Adipose tissue (tissue), 3 donors: Measurements from ENCODE around the gene EMP1. TPM values are rescaled to one million over a fixed set of nuclear protein-coding genes. Genes with fewer than 3 reads are reported as not detected.
"Not testable (repeated sequence)": the region's sequence is repeated elsewhere in the genome, so short reads cannot be mapped to it uniquely, and the experiment has no call there.

Experiments
- H3K27ac ChIP-seq: one replicate; pipeline ENCODE4 v1.5.1; 2013; ENCODE audit warnings: low read depth, low read length
- WGBS, 3 donors: extraction: QIAGEN DNeasy Blood & Tissue Kit; methylation state at CpG; one replicate each; pipeline ENCODE4 v1.1.7; 2013; 5-methylcytosine and 5-hydroxymethylcytosine counted together
- polyA plus RNA-seq, 3 donors: library from polyadenylated mRNA; stranded (reverse); fragments of 200-250 nt; gene quantifications; one replicate each; pipeline ENCODE4 v1.2.3, GENCODE V29; 2013
- donor health status: healthy with polysubstance abuse.
- donor health status: Bipolar disorder and iron deficiency.
- donor health status: healthy.

The EMP1 gene
- polyA plus RNA-seq, 3 donors, result 29.2 to 782 (median 83.5) TPM

DNA sequence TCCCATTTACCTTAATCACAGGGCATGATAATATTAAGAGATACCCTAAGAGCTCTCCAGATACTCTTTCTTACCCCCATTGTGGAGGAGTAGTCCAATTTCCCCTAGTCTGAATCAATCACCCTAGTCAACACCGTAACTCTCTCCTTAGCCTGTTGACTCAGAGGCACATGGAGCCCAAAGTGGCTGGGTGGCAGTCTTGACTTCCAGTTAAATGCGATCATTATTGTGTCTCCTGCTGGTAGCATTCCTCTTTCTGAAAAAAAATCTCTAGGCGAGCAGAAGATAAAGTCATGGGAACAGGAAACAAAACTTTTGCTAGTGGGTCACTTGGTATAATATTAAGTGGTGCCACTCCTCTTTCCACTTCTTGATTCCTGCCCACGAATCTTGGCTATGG lies 46.4 kb downstream of the EMP1 start:
- 78 to 89% (median 87%) methylated on average over 4 of the region's 4 CpGs for WGBS, 3 donors
- no peak overlapping the region for H3K27ac ChIP-seq

GRCh38 chr12:13243516-13244070 lies 47.1 kb downstream of the EMP1 start:
- no peak overlapping the region for H3K27ac ChIP-seq
- WGBS, 3 donors, result 39 to 67% (median 64%) methylated on average over 1 of the region's 1 CpG

DNA sequence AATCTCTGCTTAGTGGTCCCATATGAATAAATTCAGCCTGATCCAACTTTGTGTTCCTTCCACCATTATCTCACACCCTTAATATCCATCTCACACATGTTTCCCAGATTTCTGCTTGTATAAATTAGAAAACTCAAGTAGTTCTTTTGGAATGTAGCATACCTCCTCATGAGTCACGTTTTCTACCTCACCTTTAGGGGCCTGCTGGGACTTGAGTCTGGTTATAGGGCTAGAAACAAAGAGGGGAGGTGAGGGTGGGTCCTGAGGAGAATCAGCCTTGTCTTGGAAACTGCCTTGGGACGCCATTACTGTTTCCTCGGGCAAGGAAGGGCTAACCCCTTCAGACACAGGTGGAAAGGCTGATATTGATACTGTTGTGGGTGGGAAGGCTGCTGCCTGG lies 51.1 kb downstream of the EMP1 start:
- 78 to 90% (median 86%) methylated on average over 3 of the region's 3 CpGs for WGBS, 3 donors

GRCh38 chr12:13248964-13249363 lies 52.4 kb downstream of the EMP1 start:
- no peak overlapping the region for H3K27ac ChIP-seq
- 79 to 89% (median 88%) methylated on average over 1 of the region's 1 CpG for WGBS, 3 donors

More for the DNA sequence above, 51.1 kb downstream of the EMP1 start:
- no peak overlapping the region for H3K27ac ChIP-seq

GRCh38 chr12:13250416-13250815 lies 53.9 kb downstream of the EMP1 start:
- WGBS, 3 donors, result 75 to 96% (median 94%) methylated on average over 1 of the region's 1 CpG
- no peak overlapping the region for H3K27ac ChIP-seq

DNA sequence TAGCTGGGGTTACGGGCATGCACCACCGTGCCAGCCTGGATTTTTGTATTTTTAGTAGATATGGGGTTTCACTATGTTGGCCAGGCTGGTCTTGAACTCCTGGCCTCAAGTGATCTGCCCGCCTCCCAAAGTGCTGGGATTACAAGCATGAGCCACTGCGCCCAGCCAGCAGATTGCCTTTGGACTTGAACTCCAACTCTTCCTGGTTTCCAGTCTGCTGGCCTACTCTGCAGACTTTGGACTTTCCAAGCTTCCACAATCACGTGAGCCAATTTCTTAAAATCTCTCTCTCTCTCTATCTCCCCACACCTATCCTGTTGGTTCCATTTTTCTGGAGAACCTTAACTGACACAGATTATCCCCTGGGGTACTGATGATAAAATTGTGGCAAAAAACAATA lies 55.0 kb downstream of the EMP1 start:
- 87 to 93% (median 92%) methylated on average over 5 of the region's 5 CpGs for WGBS, 3 donors

GRCh38 chr12:13252024-13252423 lies 55.5 kb downstream of the EMP1 start:
- no peak overlapping the region for H3K27ac ChIP-seq

More for the DNA sequence above, 55.0 kb downstream of the EMP1 start:
- H3K27ac ChIP-seq, result no peak overlapping the region

GRCh38 chr12:13252616-13253015 lies 56.1 kb downstream of the EMP1 start:
- H3K27ac ChIP-seq, result no peak overlapping the region
- WGBS, 3 donors, result 95 to 97% (median 95%) methylated on average over 3 of the region's 3 CpGs

DNA sequence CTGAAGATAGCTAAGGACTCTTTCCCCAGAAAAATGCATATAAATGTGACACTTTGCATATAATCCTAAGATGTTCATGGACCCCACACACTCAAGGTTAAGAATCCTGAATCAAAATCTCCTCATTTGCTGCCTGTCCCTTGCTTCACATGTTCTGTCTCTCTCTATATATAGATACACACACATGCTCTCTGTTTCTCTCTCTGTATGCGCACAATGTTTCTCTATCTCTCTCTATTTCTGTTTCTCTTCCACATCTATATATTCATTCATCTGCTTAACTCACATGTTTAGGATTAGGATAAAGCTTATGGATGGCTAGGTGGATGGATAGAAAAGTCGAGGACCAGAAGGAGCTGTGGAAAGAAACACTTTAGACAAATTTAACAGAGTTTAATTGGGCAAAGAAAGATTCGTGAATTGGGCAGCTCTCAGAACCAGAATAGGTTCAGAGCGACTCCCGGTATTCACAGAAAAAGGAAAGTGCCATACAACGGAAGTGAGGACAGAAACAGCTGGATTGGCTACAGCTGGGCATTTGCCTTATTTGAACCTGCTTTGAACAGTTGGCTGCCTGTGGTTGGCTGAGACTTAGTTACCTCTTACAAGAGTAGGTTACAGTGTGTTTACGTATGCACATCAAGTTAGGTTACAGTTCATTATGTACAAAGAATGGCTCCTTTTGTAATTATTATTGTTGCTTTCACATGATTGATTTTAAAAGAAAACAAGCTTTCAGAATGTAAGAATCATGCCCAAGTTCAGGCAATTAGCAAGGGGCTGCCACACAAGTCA lies 57.6 kb downstream of the EMP1 start:
- 81 to 91% (median 84%) methylated on average over 7 of the region's 7 CpGs for WGBS, 3 donors
- H3K27ac ChIP-seq, result no peak overlapping the region

DNA sequence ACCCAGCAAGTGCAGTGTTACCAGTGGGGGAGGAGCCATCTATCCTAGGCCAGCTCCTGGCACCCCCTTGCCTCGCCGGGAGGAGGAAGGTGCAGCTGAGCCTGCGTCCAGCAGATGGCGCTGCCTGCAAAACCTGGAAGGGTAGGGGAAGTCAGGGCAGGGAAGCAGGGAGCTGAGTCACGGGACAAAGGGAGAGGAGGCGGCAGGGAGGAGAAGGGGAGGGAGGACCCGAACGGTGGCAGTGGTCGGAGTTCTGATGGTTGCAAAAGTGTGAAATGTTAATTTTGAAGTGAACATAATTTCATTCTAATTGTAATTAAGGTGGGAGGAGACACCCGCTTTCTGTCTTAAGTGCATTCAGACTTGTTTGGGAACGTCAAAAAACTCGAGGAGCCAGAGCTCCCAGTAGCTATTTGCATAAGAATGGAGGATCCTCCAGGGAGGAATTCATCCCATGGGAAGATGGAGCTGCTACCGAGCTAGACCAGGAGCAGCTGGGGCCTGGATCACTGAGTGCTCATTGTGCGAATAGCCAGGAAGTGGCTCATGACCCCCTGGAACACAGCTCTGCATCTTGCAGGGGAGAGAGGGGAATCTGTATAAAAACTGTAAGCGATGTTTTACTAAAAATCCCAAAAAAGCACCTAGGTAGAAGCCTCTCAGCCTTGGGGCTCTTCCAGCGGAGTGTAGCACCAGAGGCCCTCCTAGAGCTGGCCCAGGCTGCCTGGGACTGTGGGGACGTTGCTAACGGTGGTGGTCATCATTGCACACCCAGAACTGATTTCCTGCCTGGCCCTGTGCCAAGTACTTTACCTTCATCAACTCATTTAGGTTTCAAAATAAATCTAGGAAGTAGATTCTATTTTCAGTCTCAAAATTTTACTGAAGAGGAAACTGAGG lies 59.5 kb downstream of the EMP1 start:
- 17 to 26% (median 24%) methylated on average over 18 of the region's 18 CpGs for WGBS, 3 donors
- H3K27ac ChIP-seq, result no peak overlapping the region

DNA sequence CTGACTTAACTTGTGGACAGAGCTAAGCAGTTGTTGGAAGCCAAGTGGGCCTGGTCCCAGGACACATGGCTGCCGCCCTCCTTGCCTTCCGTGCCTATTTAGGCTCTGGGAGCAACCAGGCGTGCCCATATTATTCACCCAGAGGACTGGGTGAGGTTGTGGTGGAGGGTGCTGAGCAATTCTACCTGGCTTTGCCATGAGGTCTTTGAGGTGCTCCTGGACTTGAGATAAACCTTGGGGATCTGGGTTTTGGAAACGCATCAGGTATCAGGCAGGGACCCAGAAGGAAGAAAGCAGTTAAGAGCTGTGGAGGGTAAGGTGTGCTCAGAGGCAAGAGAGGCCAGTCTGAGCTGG lies 60.1 kb downstream of the EMP1 start:
- no peak overlapping the region for H3K27ac ChIP-seq
- whole genome bisulfite sequencing, 3 donors, result 85 to 96% (median 88%) methylated on average over 4 of the region's 4 CpGs

- H3K27ac ChIP-seq, result no peak overlapping the region
- 42 to 59% (median 51%) methylated on average over 3 of the region's 3 CpGs for WGBS, 3 donors
Measured at GRCh38 chr12:13257356-13257875, 60.9 kb downstream of the EMP1 start.

GRCh38 chr12:13258197-13258596 lies 61.7 kb downstream of the EMP1 start:
- 64 to 84% (median 83%) methylated on average over 3 of the region's 3 CpGs for WGBS, 3 donors

GRCh38 chr12:13258717-13259119 lies 62.2 kb downstream of the EMP1 start:
- no peak overlapping the region for H3K27ac ChIP-seq
- 52 to 87% (median 76%) methylated on average over 3 of the region's 3 CpGs for WGBS, 3 donors

More at GRCh38 chr12:13258197-13258596, 61.7 kb downstream of the EMP1 start:
- no peak overlapping the region for H3K27ac ChIP-seq

- not testable (repeated sequence) for H3K27ac ChIP-seq
- WGBS, 3 donors, result 95 to 99% (median 98%) methylated on average over 5 to 7 of the region's 7 CpGs
Measured at GRCh38 chr12:13259625-13260024, 63.1 kb downstream of the EMP1 start.

DNA sequence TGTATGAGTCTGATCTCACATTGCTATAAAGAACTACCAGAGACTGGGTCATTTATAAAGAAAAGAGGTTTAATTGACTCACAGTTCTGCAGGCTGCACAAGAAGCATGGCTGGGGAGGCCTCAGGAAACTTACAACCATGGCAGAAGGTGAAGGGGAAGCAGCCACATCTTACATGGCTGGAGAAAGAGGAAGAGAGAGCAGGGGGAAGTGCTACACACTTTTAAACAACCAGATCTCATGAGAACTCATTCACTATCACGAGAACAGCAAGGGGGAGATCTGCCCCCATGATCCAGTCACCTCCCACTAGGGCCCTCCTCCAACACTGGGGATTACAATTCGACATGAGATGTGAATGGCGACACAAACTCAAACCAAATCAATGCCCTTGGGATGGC lies 71.3 kb downstream of the EMP1 start:
- WGBS, 3 donors, result 80 to 84% (median 83%) methylated on average over 3 of the region's 3 CpGs
- H3K27ac ChIP-seq, result not testable (repeated sequence)

GRCh38 chr12:13268581-13268980 lies 72.1 kb downstream of the EMP1 start:
- 95 to 99% (median 97%) methylated on average over 6 of the region's 6 CpGs for WGBS, 3 donors
- no peak overlapping the region for H3K27ac ChIP-seq
